Measurements from ENCODE around the gene NFIB. TPM values are rescaled to one million over a fixed set of nuclear protein-coding genes. Genes with fewer than 3 reads are reported as not detected.

The NFIB gene
- total RNA-seq, 1 donor from 2014 or later, result 9.4 TPM

GRCh38 chr9:14293801-14294200 is 20.1 kb downstream of the NFIB start:
- FAIRE-seq (no peak), DNase-seq (ENCODE audit: low read depth) (no peak)
- no peak overlapping the region for H3K4me3 Mint-ChIP-seq (ENCODE audit: unreplicated experiment)
- no peaks in the 10 kb centered on the region for H3K4me1 Mint-ChIP-seq (ENCODE audit: low read depth, unreplicated experiment)
- H3K36me3 Mint-ChIP-seq (ENCODE audit: low read depth, unreplicated experiment), result no peaks in the 10 kb centered on the region
- no peaks in the 10 kb centered on the region for H3K36me3 ChIP-seq (ENCODE audit: insufficient read depth, low read length)
- H2AFZ ChIP-seq (ENCODE audit: low read depth, low read length), result no peak overlapping the region
- no peaks in the 10 kb centered on the region for H3K27me3 ChIP-seq (ENCODE audit: insufficient read depth, low read length)
- peaks cover 12% of the 10 kb centered on the region for H4K20me1 ChIP-seq (ENCODE audit: insufficient read depth, low read length)
- H3K4me3 ChIP-seq (ENCODE audit: insufficient read depth, low read depth, low read length), result no peak overlapping the region
- no peak overlapping the region for H3K4me2 ChIP-seq (ENCODE audit: low read length)
- H3K27me3 Mint-ChIP-seq (ENCODE audit: low read depth, unreplicated experiment), result no peaks in the 10 kb centered on the region
- H3K27ac ChIP-seq (ENCODE audit: low read depth, low read length), result no peak overlapping the region
- TF ChIP-seq EZH2 (IDR thresholded peaks at IDR 0.05; ENCODE audit: insufficient read depth, low read length) (no peak), CTCF (IDR thresholded peaks at IDR 0.05; ENCODE audit: insufficient read depth, low read depth, low read length) (no peak)
- H3K79me2 ChIP-seq (ENCODE audit: insufficient read depth, low read length), result peaks cover 97% of the 10 kb centered on the region
- H3K27ac Mint-ChIP-seq (ENCODE audit: unreplicated experiment), result no peak overlapping the region
- H3K4me1 ChIP-seq (ENCODE audit: insufficient read depth, low read length), result no peaks in the 10 kb centered on the region
- no peaks in the 10 kb centered on the region for H3K9me3 Mint-ChIP-seq (ENCODE audit: unreplicated experiment)
- H3K9ac ChIP-seq (ENCODE audit: low read length), result no peak overlapping the region
- H3K9me3 ChIP-seq (ENCODE audit: insufficient read depth, low read depth, low read length), result no peaks in the 10 kb centered on the region

- no peaks in the 10 kb centered on the region for H3K36me3 ChIP-seq (ENCODE audit: insufficient read depth, low read length)
- H3K27ac ChIP-seq (ENCODE audit: low read depth, low read length), result no peak overlapping the region
- Mint-ChIP-seq H3K9me3 (ENCODE audit: unreplicated experiment) (no peaks in the 10 kb centered on the region), H3K27me3 (ENCODE audit: low read depth, unreplicated experiment) (no peaks in the 10 kb centered on the region), H3K4me3 (ENCODE audit: unreplicated experiment) (no peak overlapping the region), H3K4me1 (ENCODE audit: low read depth, unreplicated experiment) (no peaks in the 10 kb centered on the region), H3K36me3 (ENCODE audit: low read depth, unreplicated experiment) (no peaks in the 10 kb centered on the region), H3K27ac (ENCODE audit: unreplicated experiment) (no peak overlapping the region)
- no peaks in the 10 kb centered on the region for H3K9me3 ChIP-seq (ENCODE audit: insufficient read depth, low read depth, low read length)
- FAIRE-seq, result no peak
- H3K4me3 ChIP-seq (ENCODE audit: insufficient read depth, low read depth, low read length), result no peak overlapping the region
- no peak overlapping the region for H3K4me2 ChIP-seq (ENCODE audit: low read length)
- DNase-seq (ENCODE audit: low read depth), result no peak
- H3K27me3 ChIP-seq (ENCODE audit: insufficient read depth, low read length), result no peaks in the 10 kb centered on the region
- no peak overlapping the region for H3K9ac ChIP-seq (ENCODE audit: low read length)
- H2AFZ ChIP-seq (ENCODE audit: low read depth, low read length), result no peak overlapping the region
- peaks cover 94% of the 10 kb centered on the region for H3K79me2 ChIP-seq (ENCODE audit: insufficient read depth, low read length)
- peaks cover 6% of the 10 kb centered on the region for H4K20me1 ChIP-seq (ENCODE audit: insufficient read depth, low read length)
- TF ChIP-seq CTCF (IDR thresholded peaks at IDR 0.05; ENCODE audit: insufficient read depth, low read depth, low read length) (no peak), EZH2 (IDR thresholded peaks at IDR 0.05; ENCODE audit: insufficient read depth, low read length) (no peak)
- H3K4me1 ChIP-seq (ENCODE audit: insufficient read depth, low read length), result no peaks in the 10 kb centered on the region
Measured at GRCh38 chr9:14292181-14292739, 21.7 kb downstream of the NFIB start.

- no peaks in the 10 kb centered on the region for H3K36me3 ChIP-seq (ENCODE audit: insufficient read depth, low read length)
- no peaks in the 10 kb centered on the region for H3K27me3 Mint-ChIP-seq (ENCODE audit: low read depth, unreplicated experiment)
- H3K27ac Mint-ChIP-seq (ENCODE audit: unreplicated experiment), result no peak overlapping the region
- H3K79me2 ChIP-seq (ENCODE audit: insufficient read depth, low read length), result peaks cover 89% of the 10 kb centered on the region
- H2AFZ ChIP-seq (ENCODE audit: low read depth, low read length), result no peak overlapping the region
- no peak overlapping the region for H3K27ac ChIP-seq (ENCODE audit: low read depth, low read length)
- H3K4me3 ChIP-seq (ENCODE audit: insufficient read depth, low read depth, low read length), result no peak overlapping the region
- no peaks in the 10 kb centered on the region for H3K27me3 ChIP-seq (ENCODE audit: insufficient read depth, low read length)
- H3K9ac ChIP-seq (ENCODE audit: low read length), result no peak overlapping the region
- FAIRE-seq (no peak), DNase-seq (ENCODE audit: low read depth) (no peak)
- H3K4me3 Mint-ChIP-seq (ENCODE audit: unreplicated experiment), result no peak overlapping the region
- no peaks in the 10 kb centered on the region for H4K20me1 ChIP-seq (ENCODE audit: insufficient read depth, low read length)
- H3K9me3 ChIP-seq (ENCODE audit: insufficient read depth, low read depth, low read length), result no peaks in the 10 kb centered on the region
- H3K4me2 ChIP-seq (ENCODE audit: low read length), result no peak overlapping the region
- TF ChIP-seq EZH2 (IDR thresholded peaks at IDR 0.05; ENCODE audit: insufficient read depth, low read length) (no peak), CTCF (IDR thresholded peaks at IDR 0.05; ENCODE audit: insufficient read depth, low read depth, low read length) (no peak)
- H3K4me1 Mint-ChIP-seq (ENCODE audit: low read depth, unreplicated experiment), result no peaks in the 10 kb centered on the region
- H3K9me3 Mint-ChIP-seq (ENCODE audit: unreplicated experiment), result no peaks in the 10 kb centered on the region
- H3K36me3 Mint-ChIP-seq (ENCODE audit: low read depth, unreplicated experiment), result no peaks in the 10 kb centered on the region
- no peaks in the 10 kb centered on the region for H3K4me1 ChIP-seq (ENCODE audit: insufficient read depth, low read length)
Measured at GRCh38 chr9:14289916-14290315, 24.0 kb downstream of the NFIB start.
